ENCODE results near the gene ZNF575.
"Not testable (repeated sequence)": the region's sequence is repeated elsewhere in the genome, so short reads cannot be mapped to it uniquely, and the experiment has no call there.

The ZNF575 gene

DNA sequence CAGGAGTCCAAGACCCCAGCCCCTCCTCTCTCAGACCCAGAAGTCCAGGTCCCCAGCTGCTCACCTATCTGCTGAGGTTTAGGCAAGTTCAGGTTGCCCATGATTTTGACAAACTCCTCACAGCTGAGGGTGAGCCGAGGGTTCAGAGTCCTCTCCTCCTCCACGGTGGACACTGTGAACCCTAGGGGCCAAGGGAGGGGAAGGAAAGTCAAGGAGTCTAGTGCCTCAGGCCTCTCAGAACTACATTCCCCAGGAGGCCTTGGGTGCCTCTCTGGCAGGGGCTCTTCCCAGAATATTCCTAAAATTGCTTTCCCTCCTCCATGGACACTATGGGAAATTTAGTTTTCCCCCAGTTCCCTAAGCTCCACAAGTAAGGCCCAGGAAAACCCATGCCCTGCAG is 25.1 kb upstream of the ZNF575 start:
- Histone ChIP-seq H3K4me3 (ENCODE audit: low read depth in 1 of 2, low read length in 2 of 2) (no peak overlapping the region), H3K4me1 (ENCODE audit: control insufficient read depth in 1 of 2, insufficient read depth in 2 of 2, low read length in 2 of 2) (peaks cover 11 to 16% of the 10 kb centered on the region in 2 donors), H3K36me3 (ENCODE audit: control insufficient read depth in 1 of 2, insufficient read depth in 2 of 2, low read length in 2 of 2) (peaks cover 10 to 39% of the 10 kb centered on the region in 2 donors), H3K9ac (ENCODE audit: low read depth in 1 of 2, low read length in 2 of 2) (no peak overlapping the region), H3K27ac (ENCODE audit: low read depth, low read length) (no peak overlapping the region), H3K9me3 (ENCODE audit: control insufficient read depth in 1 of 2, low read length in 2 of 2) (no peaks in the 10 kb centered on the region), H3K27me3 (ENCODE audit: control insufficient read depth in 1 of 2, insufficient read depth in 2 of 2, low read length in 2 of 2) (no peaks in the 10 kb centered on the region)

DNA sequence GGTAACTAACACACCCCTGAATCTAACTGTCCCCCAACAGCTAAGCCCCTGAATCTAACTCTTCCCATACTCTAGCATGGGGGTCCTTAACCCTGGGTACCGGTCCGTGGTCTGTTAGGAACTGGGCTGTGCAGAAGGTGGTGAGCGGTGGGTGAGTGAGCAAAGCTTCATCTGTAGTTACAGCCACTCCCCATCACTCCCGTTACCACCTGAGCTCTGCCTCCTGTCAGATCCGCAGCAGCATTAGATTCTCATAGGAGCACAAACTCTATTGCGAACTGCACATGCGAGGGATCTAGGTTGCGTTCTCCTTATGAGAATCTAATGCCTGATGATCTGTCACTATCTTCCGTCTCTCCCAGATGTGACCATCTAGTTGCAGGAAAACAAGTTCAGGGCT is 22.3 kb upstream of the ZNF575 start:
- Histone ChIP-seq H3K4me1 (ENCODE audit: control insufficient read depth in 1 of 2, insufficient read depth in 2 of 2, low read length in 2 of 2) (peaks cover 0 to 5% of the 10 kb centered on the region in 2 donors), H3K27me3 (ENCODE audit: control insufficient read depth in 1 of 2, insufficient read depth in 2 of 2, low read length in 2 of 2) (no peaks in the 10 kb centered on the region), H3K4me3 (ENCODE audit: low read depth in 1 of 2, low read length in 2 of 2) (no peak overlapping the region), H3K9me3 (ENCODE audit: control insufficient read depth in 1 of 2, low read length in 2 of 2) (no peaks in the 10 kb centered on the region), H3K9ac (ENCODE audit: low read depth in 1 of 2, low read length in 2 of 2) (no peak overlapping the region), H3K27ac (ENCODE audit: low read depth, low read length) (no peak overlapping the region), H3K36me3 (ENCODE audit: control insufficient read depth in 1 of 2, insufficient read depth in 2 of 2, low read length in 2 of 2) (peaks cover 11 to 42% of the 10 kb centered on the region in 2 donors)

DNA sequence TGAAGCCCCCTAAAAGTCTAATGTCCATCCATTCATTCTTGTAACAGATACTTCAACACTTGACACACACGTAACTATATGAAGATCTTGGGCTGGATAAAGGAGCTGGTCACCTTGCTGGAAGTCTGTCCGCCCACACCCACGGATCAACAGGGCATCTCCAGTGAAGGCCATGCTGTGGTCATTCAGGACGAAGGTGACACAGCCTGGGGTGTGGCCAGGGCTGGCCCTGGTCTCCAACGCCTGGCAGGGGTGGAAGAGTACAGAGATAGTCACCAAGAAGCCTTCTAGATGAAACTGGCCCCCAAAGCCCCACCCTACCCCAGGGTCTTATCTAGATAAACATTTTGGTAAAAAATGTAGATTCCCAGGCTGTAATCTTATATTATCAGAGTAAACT is 21.7 kb upstream of the ZNF575 start:
- Histone ChIP-seq H3K36me3 (ENCODE audit: control insufficient read depth in 1 of 2, insufficient read depth in 2 of 2, low read length in 2 of 2) (peaks cover 14 to 40% of the 10 kb centered on the region in 2 donors), H3K9me3 (ENCODE audit: control insufficient read depth in 1 of 2, low read length in 2 of 2) (no peaks in the 10 kb centered on the region), H3K9ac (ENCODE audit: low read depth in 1 of 2, low read length in 2 of 2) (no peak overlapping the region), H3K4me3 (ENCODE audit: low read depth in 1 of 2, low read length in 2 of 2) (no peak overlapping the region), H3K27me3 (ENCODE audit: control insufficient read depth in 1 of 2, insufficient read depth in 2 of 2, low read length in 2 of 2) (no peaks in the 10 kb centered on the region), H3K4me1 (ENCODE audit: control insufficient read depth in 1 of 2, insufficient read depth in 2 of 2, low read length in 2 of 2) (peaks cover 0 to 5% of the 10 kb centered on the region in 2 donors), H3K27ac (ENCODE audit: low read depth, low read length) (no peak overlapping the region)

DNA sequence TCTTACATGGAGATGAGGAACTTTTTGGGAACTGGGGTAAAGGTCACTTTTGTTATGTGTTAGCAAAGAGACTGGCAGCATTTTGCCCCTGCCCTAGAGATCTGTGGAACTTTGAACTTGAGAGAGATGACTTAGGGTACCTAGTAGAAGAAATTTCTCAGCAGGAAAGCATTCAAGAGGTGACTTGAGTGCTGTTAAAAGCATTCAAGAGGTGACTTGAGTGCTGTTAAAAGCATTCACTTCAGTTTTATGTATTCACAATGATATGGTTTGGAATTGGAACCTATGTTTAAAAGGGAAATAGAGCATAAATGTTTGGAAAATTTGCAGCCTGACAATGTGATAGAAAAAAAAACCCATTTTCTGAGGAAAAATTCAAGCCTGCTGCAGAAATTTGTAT is 20.6 kb upstream of the ZNF575 start:
- not testable (repeated sequence) for H3K4me3 ChIP-seq (ENCODE audit: low read depth in 1 of 2, low read length in 2 of 2); H3K9ac ChIP-seq (ENCODE audit: low read depth in 1 of 2, low read length in 2 of 2); H3K4me1 ChIP-seq (ENCODE audit: control insufficient read depth in 1 of 2, insufficient read depth in 2 of 2, low read length in 2 of 2); H3K9me3 ChIP-seq (ENCODE audit: control insufficient read depth in 1 of 2, low read length in 2 of 2); H3K27me3 ChIP-seq (ENCODE audit: control insufficient read depth in 1 of 2, insufficient read depth in 2 of 2, low read length in 2 of 2); H3K27ac ChIP-seq (ENCODE audit: low read depth, low read length)
- H3K36me3 ChIP-seq (ENCODE audit: control insufficient read depth in 1 of 2, insufficient read depth in 2 of 2, low read length in 2 of 2) = peaks cover 14 to 46% of the 10 kb centered on the region in 2 donors

DNA sequence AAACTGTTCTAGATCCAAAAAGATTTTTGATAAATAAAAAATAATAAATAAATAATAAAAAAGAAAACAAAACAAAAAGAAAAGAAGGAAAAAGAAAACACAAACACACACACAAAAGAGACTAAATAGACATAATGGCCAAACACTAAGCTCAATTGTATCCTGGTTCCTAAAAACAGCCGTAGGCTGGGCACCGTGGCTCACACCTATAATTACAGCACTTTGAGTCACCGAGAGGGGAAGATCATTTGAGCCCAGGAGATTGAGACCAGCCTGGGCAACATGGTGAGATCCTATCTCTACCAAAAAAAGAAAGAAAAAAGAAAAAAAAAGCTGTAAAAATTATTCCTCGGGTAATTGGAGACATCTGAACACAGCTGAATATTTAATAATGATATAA is 14.9 kb upstream of the ZNF575 start:
- H3K4me1 ChIP-seq (ENCODE audit: control insufficient read depth in 1 of 2, insufficient read depth in 2 of 2, low read length in 2 of 2) = peaks cover 0 to 1% of the 10 kb centered on the region in 2 donors
- no peak overlapping the region for H3K9ac ChIP-seq (ENCODE audit: low read depth in 1 of 2, low read length in 2 of 2)
- H3K27me3 ChIP-seq (ENCODE audit: control insufficient read depth in 1 of 2, insufficient read depth in 2 of 2, low read length in 2 of 2) = no peaks in the 10 kb centered on the region
- H3K9me3 ChIP-seq (ENCODE audit: control insufficient read depth in 1 of 2, low read length in 2 of 2) = no peaks in the 10 kb centered on the region
- H3K27ac ChIP-seq (ENCODE audit: low read depth, low read length) = no peak overlapping the region
- H3K36me3 ChIP-seq (ENCODE audit: control insufficient read depth in 1 of 2, insufficient read depth in 2 of 2, low read length in 2 of 2) = peaks cover 5 to 23% of the 10 kb centered on the region in 2 donors
- no peak overlapping the region for H3K4me3 ChIP-seq (ENCODE audit: low read depth in 1 of 2, low read length in 2 of 2)

DNA sequence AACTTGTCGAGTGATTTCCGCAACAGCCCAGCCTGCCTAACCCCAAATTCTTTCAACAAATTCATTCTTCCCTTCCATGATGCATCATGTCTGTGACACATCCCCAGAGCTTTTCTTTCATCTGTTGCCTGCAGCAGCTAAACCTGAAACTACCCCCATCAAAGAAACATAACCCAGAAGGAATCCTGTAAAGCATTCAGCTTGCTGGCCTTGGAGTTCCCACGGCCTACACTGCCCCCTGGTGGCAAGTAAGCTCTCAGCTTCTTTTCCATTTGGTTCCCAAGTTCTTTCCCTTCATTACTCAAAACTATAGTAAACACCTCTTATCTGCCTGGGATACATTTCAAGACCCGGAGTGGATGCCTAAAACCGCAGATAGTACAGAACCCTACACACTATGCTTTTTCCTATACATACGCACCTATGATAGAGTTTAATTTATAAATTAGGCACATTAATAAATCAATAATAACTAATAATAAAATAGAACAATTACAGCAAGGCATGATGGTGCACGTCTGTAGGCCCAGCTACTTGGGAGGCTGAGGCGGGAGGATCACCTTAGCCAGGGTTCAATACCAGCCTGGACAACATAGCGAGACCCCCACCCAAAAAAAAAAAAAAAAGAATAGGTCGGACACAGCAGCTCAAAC is 13.4 kb upstream of the ZNF575 start:
- Histone ChIP-seq H3K27me3 (ENCODE audit: control insufficient read depth in 1 of 2, insufficient read depth in 2 of 2, low read length in 2 of 2) (no peaks in the 10 kb centered on the region), H3K36me3 (ENCODE audit: control insufficient read depth in 1 of 2, insufficient read depth in 2 of 2, low read length in 2 of 2) (peaks cover 5 to 22% of the 10 kb centered on the region in 2 donors), H3K27ac (ENCODE audit: low read depth, low read length) (no peak overlapping the region), H3K4me3 (ENCODE audit: low read depth in 1 of 2, low read length in 2 of 2) (no peak overlapping the region), H3K4me1 (ENCODE audit: control insufficient read depth in 1 of 2, insufficient read depth in 2 of 2, low read length in 2 of 2) (peaks cover 4 to 8% of the 10 kb centered on the region in 2 donors), H3K9ac (ENCODE audit: low read depth in 1 of 2, low read length in 2 of 2) (no peak overlapping the region), H3K9me3 (ENCODE audit: control insufficient read depth in 1 of 2, low read length in 2 of 2) (no peaks in the 10 kb centered on the region)

DNA sequence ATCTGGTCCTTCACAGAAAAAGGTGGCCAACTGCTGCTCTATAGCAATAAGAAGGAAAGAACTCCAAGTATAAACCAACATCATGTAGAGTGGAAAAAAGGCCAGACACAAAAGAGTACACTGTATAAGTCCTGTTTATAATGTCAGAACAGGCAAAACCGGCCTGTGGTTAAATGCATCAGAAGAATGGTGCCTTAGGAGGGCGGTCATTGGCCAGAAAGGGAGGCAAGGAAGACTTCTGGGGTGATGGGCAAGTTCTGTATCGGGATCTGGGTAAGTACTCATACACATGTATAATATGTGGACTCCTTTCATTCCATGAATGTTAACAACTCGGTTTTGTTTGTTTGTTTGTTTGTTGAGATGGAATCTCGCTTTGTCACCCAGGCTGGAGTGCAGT is 10.1 kb upstream of the ZNF575 start:
- Histone ChIP-seq H3K27ac (ENCODE audit: low read depth, low read length) (no peak overlapping the region), H3K4me1 (ENCODE audit: control insufficient read depth in 1 of 2, insufficient read depth in 2 of 2, low read length in 2 of 2) (peaks cover 13 to 21% of the 10 kb centered on the region in 2 donors), H3K9me3 (ENCODE audit: control insufficient read depth in 1 of 2, low read length in 2 of 2) (no peaks in the 10 kb centered on the region), H3K4me3 (ENCODE audit: low read depth in 1 of 2, low read length in 2 of 2) (no peak overlapping the region), H3K9ac (ENCODE audit: low read depth in 1 of 2, low read length in 2 of 2) (no peak overlapping the region), H3K36me3 (ENCODE audit: control insufficient read depth in 1 of 2, insufficient read depth in 2 of 2, low read length in 2 of 2) (peaks cover 0 to 13% of the 10 kb centered on the region in 2 donors), H3K27me3 (ENCODE audit: control insufficient read depth in 1 of 2, insufficient read depth in 2 of 2, low read length in 2 of 2) (no peaks in the 10 kb centered on the region)

DNA sequence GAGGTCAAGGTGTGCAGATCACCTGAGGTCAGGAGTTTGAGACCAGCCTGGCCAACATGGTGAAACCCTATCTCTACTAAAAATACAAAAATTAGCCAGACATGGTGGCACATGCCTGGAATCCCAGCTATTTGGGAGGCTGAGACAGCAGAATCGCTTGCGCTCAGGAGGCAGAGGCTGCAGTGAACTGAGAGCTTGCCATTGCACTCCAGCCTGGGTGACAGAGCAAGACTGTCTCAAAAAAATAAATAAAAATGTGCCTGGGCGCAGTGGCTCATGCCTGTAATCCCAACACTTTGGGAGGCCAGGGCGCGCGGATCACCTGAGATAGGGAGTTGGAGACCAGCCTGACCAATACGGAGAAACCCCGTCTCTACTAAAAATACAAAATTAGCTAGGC is 9.3 kb upstream of the ZNF575 start:
- not testable (repeated sequence) for H3K27ac ChIP-seq (ENCODE audit: low read depth, low read length)
- H3K4me1 ChIP-seq (ENCODE audit: control insufficient read depth in 1 of 2, insufficient read depth in 2 of 2, low read length in 2 of 2) = peaks cover 13 to 21% of the 10 kb centered on the region in 2 donors

DNA sequence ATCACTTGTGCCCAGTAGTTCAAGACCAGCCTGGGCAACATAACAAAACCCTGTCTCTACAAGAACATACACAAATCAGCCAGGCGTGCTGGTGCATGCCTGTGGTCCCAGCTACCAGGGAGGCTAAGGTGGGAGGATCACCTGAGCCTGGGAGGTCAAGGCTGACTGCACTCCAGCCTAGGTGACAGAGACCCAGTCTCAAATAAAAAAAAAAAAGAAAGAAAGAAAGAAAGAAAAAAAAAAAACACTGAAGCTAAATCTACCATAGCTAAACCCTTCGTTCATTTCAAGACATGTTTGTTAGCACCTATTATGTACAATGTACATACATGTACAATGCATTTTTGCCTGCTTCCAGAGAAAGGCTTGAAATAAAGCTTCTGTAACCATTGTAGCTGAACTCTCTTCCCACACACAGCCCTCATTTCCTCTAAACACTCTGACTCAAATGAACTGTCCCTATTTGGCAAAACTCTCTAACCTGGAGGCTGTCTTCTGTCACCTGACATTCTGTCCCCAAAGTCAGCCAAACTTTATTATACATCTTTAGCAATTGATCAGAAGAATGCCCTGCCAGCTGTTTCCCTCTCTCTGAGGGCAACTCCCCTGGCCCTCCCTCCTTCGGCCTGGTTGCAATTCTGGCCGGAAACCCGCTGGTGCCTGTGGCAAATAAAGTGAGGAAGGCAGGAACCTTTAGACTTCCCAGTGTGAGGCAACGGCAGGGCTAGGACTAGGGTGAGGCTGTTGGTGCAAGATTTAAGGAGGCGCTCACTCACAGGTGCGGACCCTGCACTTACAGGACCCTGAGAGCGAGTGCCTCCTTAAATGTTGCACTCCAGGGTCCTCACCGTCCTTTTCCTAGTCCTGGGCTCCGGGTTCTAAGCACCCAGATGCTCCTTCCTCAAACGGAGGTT is 7.8 kb upstream of the ZNF575 start:
- peak overlapping the region; percentile 91 to 97 for H3K4me3 ChIP-seq (ENCODE audit: low read depth in 1 of 2, low read length in 2 of 2)
- peak overlapping the region; percentile 73 for H3K27ac ChIP-seq (ENCODE audit: low read depth, low read length)
- H3K4me1 ChIP-seq (ENCODE audit: control insufficient read depth in 1 of 2, insufficient read depth in 2 of 2, low read length in 2 of 2) = peaks cover 13 to 21% of the 10 kb centered on the region in 2 donors
- H3K9ac ChIP-seq (ENCODE audit: low read depth in 1 of 2, low read length in 2 of 2) = peak overlapping the region; percentile 58 to 89
- no peaks in the 10 kb centered on the region for H3K9me3 ChIP-seq (ENCODE audit: control insufficient read depth in 1 of 2, low read length in 2 of 2)
- no peaks in the 10 kb centered on the region for H3K27me3 ChIP-seq (ENCODE audit: control insufficient read depth in 1 of 2, insufficient read depth in 2 of 2, low read length in 2 of 2)
- H3K36me3 ChIP-seq (ENCODE audit: control insufficient read depth in 1 of 2, insufficient read depth in 2 of 2, low read length in 2 of 2) = peaks cover 0 to 13% of the 10 kb centered on the region in 2 donors

More for the DNA sequence above, 9.3 kb upstream of the ZNF575 start:
- H3K36me3 ChIP-seq (ENCODE audit: control insufficient read depth in 1 of 2, insufficient read depth in 2 of 2, low read length in 2 of 2) = peaks cover 0 to 13% of the 10 kb centered on the region in 2 donors
- H3K9ac ChIP-seq (ENCODE audit: low read depth in 1 of 2, low read length in 2 of 2); H3K27me3 ChIP-seq (ENCODE audit: control insufficient read depth in 1 of 2, insufficient read depth in 2 of 2, low read length in 2 of 2); H3K9me3 ChIP-seq (ENCODE audit: control insufficient read depth in 1 of 2, low read length in 2 of 2); H3K4me3 ChIP-seq (ENCODE audit: low read depth in 1 of 2, low read length in 2 of 2): not testable (repeated sequence)
